Ascending aorta (tissue), 2 donors: Measurements from ENCODE around the gene CAMK2G. TPM values are rescaled to one million over a fixed set of nuclear protein-coding genes. Genes with fewer than 3 reads are reported as not detected.
A peak's percentile ranks its signal among the peaks of the same experiment; 100 is the strongest.

ENCODE experiments used
- DNase-seq, 2 donors: peaks; one replicate each; pipeline ENCODE4 v3.0.0-alpha.2; 2019; ENCODE audit warnings: low spot score in 2 of 2
- H3K27ac ChIP-seq, 2 donors: fragments of 200-600 bp; sonication (generic); one replicate each; pipeline ENCODE4 v1.5.1; 2016 to 2017; ENCODE audit warnings: mild to moderate bottlenecking in 1 of 2
- H3K27me3 ChIP-seq: fragments of 200-600 bp; sonication (generic); one replicate; pipeline ENCODE4 v1.5.1; 2017
- H3K36me3 ChIP-seq, 2 donors: fragments of 200-600 bp; sonication (generic); one replicate each; pipeline ENCODE4 v1.5.1; 2016
- H3K4me1 ChIP-seq, 2 donors: fragments of 200-600 bp; sonication (generic); one replicate each; pipeline ENCODE4 v1.5.1; 2016 to 2017; ENCODE audit warnings: mild to moderate bottlenecking in 1 of 2
- H3K4me3 ChIP-seq, 2 donors: fragments of 200-600 bp; sonication (generic); one replicate each; pipeline ENCODE4 v1.5.1; 2016 to 2017; ENCODE audit warnings: mild to moderate bottlenecking in 1 of 2
- H3K9me3 ChIP-seq, 2 donors: fragments of 200-600 bp; sonication (generic); one replicate each; pipeline ENCODE4 v1.5.1; 2016
- intact Hi-C: fragments of 100-400 bp; cut with DNase I; formaldehyde crosslinking; loops from one replicate; pipeline ENCODE4 v1.15.1; 2023
- total RNA-seq: library from RNA; depleted of rRNA; stranded (reverse); fragments of >200 nt; gene quantifications from one replicate; pipeline ENCODE4 v1.1.0, GENCODE V29; 2016
- TF ChIP-seq, protein P1 (sequence below), 3 experiments: fragments of 200-600 bp in 2 of 3; fragments of 450-650 bp in 1 of 3; sonication (generic) in 2 of 3; IDR thresholded peaks; one replicate each; pipeline ENCODE4 v1.5.1; 2016 to 2019; ENCODE audit warnings: antibody characterized with exemption in 3 of 3, mild to moderate bottlenecking in 1 of 3, moderate library complexity in 1 of 3

Gene CAMK2G
- total RNA-seq, 1 donor from 2014 or later: 60.3 TPM

DNA sequence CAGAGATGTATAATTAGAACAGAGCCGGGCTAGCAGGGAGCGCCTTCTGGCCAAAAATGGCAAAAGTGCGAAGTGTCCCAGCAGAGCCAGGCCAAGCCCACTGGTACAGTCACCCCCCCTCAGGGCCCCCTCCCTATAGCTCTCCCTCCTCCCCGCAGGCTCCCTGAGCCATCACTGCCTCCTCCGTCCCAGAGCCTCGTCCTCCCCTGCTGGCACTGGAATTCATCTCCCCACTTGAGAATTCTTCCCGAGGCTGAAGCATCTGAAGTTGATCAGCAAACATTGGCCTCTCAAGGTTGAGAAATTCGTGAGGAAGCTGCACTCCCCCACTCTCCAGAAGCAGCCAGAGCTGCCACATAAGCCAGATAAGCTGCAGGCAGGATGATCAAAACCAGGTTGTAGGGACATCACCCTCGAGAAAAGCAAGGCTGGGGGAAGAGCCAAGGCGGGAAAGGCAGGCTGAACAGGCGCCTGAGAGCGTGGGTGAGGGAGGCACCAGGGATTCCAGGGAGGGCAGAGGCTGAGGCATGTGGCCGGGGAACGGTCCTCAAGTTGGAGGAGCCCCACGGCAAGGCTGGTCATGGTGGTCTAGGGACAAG is 23.4 kb downstream of the CAMK2G start:
- peaks cover 45 to 47% of the 10 kb centered on the region in 2 donors for H3K36me3 ChIP-seq
- no peaks in the 10 kb centered on the region for H3K9me3 ChIP-seq
- peak overlapping the region in 1 of 2 donors; percentile 12 for H3K4me3 ChIP-seq
- peaks cover 18 to 47% of the 10 kb centered on the region in 2 donors for H3K4me1 ChIP-seq
- TF ChIP-seq, protein P1, sequence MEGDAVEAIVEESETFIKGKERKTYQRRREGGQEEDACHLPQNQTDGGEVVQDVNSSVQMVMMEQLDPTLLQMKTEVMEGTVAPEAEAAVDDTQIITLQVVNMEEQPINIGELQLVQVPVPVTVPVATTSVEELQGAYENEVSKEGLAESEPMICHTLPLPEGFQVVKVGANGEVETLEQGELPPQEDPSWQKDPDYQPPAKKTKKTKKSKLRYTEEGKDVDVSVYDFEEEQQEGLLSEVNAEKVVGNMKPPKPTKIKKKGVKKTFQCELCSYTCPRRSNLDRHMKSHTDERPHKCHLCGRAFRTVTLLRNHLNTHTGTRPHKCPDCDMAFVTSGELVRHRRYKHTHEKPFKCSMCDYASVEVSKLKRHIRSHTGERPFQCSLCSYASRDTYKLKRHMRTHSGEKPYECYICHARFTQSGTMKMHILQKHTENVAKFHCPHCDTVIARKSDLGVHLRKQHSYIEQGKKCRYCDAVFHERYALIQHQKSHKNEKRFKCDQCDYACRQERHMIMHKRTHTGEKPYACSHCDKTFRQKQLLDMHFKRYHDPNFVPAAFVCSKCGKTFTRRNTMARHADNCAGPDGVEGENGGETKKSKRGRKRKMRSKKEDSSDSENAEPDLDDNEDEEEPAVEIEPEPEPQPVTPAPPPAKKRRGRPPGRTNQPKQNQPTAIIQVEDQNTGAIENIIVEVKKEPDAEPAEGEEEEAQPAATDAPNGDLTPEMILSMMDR (IDR thresholded peaks at IDR 0.05): peak in 1 of 3 experiments; percentile 4
- H3K27me3 ChIP-seq: no peaks in the 10 kb centered on the region
- peak overlapping the region; percentile 94 for H3K27ac ChIP-seq
- intact Hi-C loops: no loop called here
- DNase-seq: peak; percentile 43 to 93

DNA sequence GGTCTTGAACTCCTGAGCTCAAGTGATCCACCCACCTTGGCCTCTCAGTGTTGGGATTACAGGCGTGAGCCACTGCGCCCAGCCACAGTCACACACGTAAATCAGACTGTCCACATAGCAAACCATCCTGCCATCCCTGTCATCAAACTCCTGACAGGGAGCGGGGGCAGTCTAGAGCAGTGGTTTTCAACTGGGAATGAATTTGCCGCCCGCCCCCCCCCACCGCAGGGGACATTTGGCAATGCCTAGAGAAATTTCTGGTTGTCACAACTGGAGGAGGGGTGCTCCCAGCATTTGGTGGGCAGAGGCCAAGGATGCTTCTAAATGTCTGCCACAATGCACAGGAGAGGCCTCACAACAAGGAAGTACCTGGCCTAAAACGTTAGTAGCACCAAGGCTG is 24.1 kb downstream of the CAMK2G start:
- Histone ChIP-seq H3K4me3 (peak overlapping the region in 1 of 2 donors; percentile 6), H3K4me1 (peaks cover 18 to 39% of the 10 kb centered on the region in 2 donors), H3K9me3 (no peaks in the 10 kb centered on the region), H3K36me3 (peaks cover 47 to 49% of the 10 kb centered on the region in 2 donors), H3K27ac (peak overlapping the region; percentile 94), H3K27me3 (no peaks in the 10 kb centered on the region)
- intact Hi-C loops: no loop called here
- TF ChIP-seq, protein P1 (IDR thresholded peaks at IDR 0.05): no peak
- no peak for DNase-seq

DNA sequence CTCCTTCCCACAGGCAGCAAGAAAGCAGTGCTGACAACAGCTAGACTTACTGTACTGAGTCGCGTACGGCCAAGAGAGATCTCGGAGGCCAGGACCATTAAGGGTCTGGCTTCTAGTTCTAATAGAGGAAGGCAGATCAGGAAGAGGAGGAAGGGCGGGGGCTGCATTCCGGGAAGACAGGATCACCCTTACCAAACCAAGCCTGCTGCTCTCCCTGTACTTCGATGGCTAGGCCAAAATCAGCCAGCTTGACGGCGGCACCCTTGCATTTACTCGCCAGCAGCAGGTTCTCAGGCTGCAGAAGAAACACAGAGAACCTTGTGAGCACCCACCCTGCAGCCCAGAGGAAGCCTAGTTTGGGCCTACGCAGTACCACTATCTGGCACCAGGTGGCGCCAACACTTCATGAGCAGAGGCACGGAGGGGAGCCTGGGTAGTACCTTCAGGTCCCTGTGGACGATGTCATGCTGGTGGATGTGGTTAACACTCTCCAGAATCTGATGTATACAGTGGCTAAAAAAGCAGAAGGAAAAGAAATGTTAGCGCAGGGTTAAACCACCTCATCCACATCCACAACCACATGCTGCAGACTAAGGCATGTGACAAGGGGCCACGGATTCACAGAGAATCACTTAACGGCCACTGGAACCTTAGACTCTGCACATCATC is 25.4 kb downstream of the CAMK2G start:
- Histone ChIP-seq H3K27me3 (no peaks in the 10 kb centered on the region), H3K9me3 (no peaks in the 10 kb centered on the region), H3K4me3 (no peak overlapping the region), H3K36me3 (peaks cover 59 to 61% of the 10 kb centered on the region in 2 donors), H3K4me1 (peaks cover 18 to 35% of the 10 kb centered on the region in 2 donors), H3K27ac (peak overlapping the region; percentile 94)
- intact Hi-C loops: loop anchor here (1.0 to 2.0 kb wide), 3 partner anchors 25 to 92 kb away; partner anchors contain the start of gene CAMK2G
- TF ChIP-seq, protein P1 (IDR thresholded peaks at IDR 0.05): peak; percentile 98 to 100 (median 100)
- peak; percentile 58 to 94 for DNase-seq

DNA sequence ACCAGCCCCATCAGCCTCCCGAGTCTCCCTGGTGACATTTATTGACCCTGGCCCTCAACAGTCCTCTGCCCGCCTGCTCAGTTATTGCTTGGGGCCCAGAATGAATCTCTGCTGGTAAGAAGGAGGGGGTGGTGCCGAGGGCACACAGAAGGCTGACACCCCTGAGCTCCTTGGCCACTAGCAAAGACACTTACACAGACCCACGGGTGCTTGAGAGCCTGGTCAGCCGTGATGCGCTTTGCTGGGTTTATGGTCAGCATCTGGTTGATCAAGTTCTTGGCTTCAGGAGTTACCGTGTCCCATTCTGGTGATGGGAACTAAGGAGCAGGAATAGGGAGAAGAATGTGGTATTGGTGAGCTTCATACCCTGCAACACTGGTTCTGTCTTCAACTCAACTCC is 27.3 kb downstream of the CAMK2G start:
- Histone ChIP-seq H3K4me3 (no peak overlapping the region), H3K27me3 (no peaks in the 10 kb centered on the region), H3K27ac (peak overlapping the region in 1 of 2 donors; percentile 15), H3K4me1 (peaks cover 18 to 32% of the 10 kb centered on the region in 2 donors), H3K9me3 (no peaks in the 10 kb centered on the region), H3K36me3 (peaks cover 63 to 67% of the 10 kb centered on the region in 2 donors)
- TF ChIP-seq, protein P1 (IDR thresholded peaks at IDR 0.05): no peak
- intact Hi-C loops: no loop called here
- DNase-seq: no peak

DNA sequence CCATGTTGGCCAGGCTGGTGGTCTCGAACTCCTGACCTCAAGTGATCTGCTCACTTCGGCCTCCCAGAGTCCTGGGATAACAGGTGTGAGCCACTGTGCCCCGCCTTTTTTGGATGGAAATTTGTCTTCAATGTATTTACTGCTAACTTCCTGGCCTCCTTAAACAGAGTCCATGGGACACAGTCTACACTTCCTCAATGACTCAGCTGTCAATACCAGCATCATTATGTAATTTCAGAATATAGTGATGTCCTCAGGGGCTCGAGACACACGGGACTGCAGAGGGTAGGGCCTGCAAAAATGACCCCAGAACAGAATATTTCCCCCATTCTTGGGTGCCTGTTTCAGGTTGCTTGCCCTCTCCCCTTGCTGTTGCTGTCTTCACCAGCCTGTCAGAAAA is 31.1 kb downstream of the CAMK2G start:
- no peaks in the 10 kb centered on the region for H3K9me3 ChIP-seq
- H3K4me1 ChIP-seq: peaks cover 0 to under 1% of the 10 kb centered on the region in 2 donors
- intact Hi-C loops: no loop called here
- peaks cover 88 to 97% of the 10 kb centered on the region in 2 donors for H3K36me3 ChIP-seq
- H3K27ac ChIP-seq: peak overlapping the region in 1 of 2 donors; percentile 5
- TF ChIP-seq, protein P1 (IDR thresholded peaks at IDR 0.05): no peak
- no peak for DNase-seq
- H3K4me3 ChIP-seq: no peak overlapping the region
- no peaks in the 10 kb centered on the region for H3K27me3 ChIP-seq
